GM12878 (cell line): ENCODE measurements around the gene AMBRA1.

ENCODE experiments used
- CHD4 ChIP-seq: fragments of 200-600 bp; sonication (generic); IDR thresholded peaks from 2 replicates; pipeline ENCODE4 v1.6.1; 2016; ENCODE audit warnings: mild to moderate bottlenecking
- CREB1 ChIP-seq: IDR thresholded peaks from 2 replicates; pipeline ENCODE4 v1.6.1; 2012; ENCODE audit warnings: low read depth, mild to moderate bottlenecking, inconsistent platforms
- CTCF ChIP-seq, 3 experiments: IDR thresholded peaks in 2 of 3; conservative IDR thresholded peaks in 1 of 3; 2 replicates each; pipeline ENCODE4 v1.5.1; 2011; ENCODE audit warnings: low read depth in 3 of 3, low read length in 3 of 3, mild to moderate bottlenecking in 3 of 3, control low read depth in 2 of 3, moderate library complexity in 2 of 3, inconsistent platforms in 1 of 3, mixed read lengths in 1 of 3; ENCODE audit not compliant: control insufficient read depth in 2 of 3, insufficient read depth in 1 of 3; ENCODE audit errors: extremely low read depth in 1 of 3
- KAT2A ChIP-seq: conservative IDR thresholded peaks from 2 replicates; pipeline ENCODE4 v1.6.1; 2011; ENCODE audit warnings: low read depth, low read length; ENCODE audit not compliant: control insufficient read depth
- MYC ChIP-seq: IDR thresholded peaks from 2 replicates; pipeline ENCODE4 v1.6.1; 2011; ENCODE audit warnings: mild to moderate bottlenecking, low read length, moderate library complexity, inconsistent platforms; ENCODE audit not compliant: insufficient read depth, insufficient replicate concordance, insufficient read length, severe bottlenecking
- NFYA ChIP-seq: IDR thresholded peaks from 2 replicates; pipeline ENCODE4 v1.6.1; 2011; ENCODE audit warnings: low read depth, mild to moderate bottlenecking, low read length, improper control_type of control experiment, borderline replicate concordance
- NRF1 ChIP-seq: conservative IDR thresholded peaks from 2 replicates; pipeline ENCODE4 v1.6.1; 2011; ENCODE audit warnings: mild to moderate bottlenecking, low read depth, low read length, improper control_type of control experiment
- POLR2A ChIP-seq: IDR thresholded peaks from 2 replicates; pipeline ENCODE4 v1.6.1; 2011; ENCODE audit warnings: low read depth, mild to moderate bottlenecking, low read length
- RAD51 ChIP-seq: fragments of 450-650 bp; IDR thresholded peaks from 2 replicates; pipeline ENCODE4 v1.6.1; 2016; ENCODE audit warnings: moderate library complexity, mild to moderate bottlenecking, inconsistent platforms
- REST ChIP-seq: IDR thresholded peaks from 2 replicates; pipeline ENCODE4 v1.6.1; 2012; ENCODE audit warnings: mild to moderate bottlenecking, low read depth, low read length
- SUZ12 ChIP-seq: fragments of 200-600 bp; sonication (generic); IDR thresholded peaks from one replicate; pipeline ENCODE4 v1.6.1; 2018; ENCODE audit warnings: antibody characterized with exemption, mild to moderate bottlenecking; ENCODE audit not compliant: unreplicated experiment
- USF2 ChIP-seq: IDR thresholded peaks from 2 replicates; pipeline ENCODE4 v1.6.1; 2011; ENCODE audit warnings: low read depth, low read length, improper control_type of control experiment, borderline replicate concordance
- ZBTB40 ChIP-seq: fragments of 450-650 bp; IDR thresholded peaks from 2 replicates; pipeline ENCODE4 v1.6.1; 2016; ENCODE audit warnings: mild to moderate bottlenecking, moderate library complexity, borderline replicate concordance
- ZZZ3 ChIP-seq: IDR thresholded peaks from 2 replicates; pipeline ENCODE4 v1.6.1; 2011; ENCODE audit warnings: low read depth; ENCODE audit not compliant: control insufficient read depth, insufficient read length

GRCh38 chr11:46408407-46408986 lies 185.3 kb downstream of the AMBRA1 start:
- no peak for TF ChIP-seq NRF1
- no peak for TF ChIP-seq CTCF (IDR thresholded peaks at IDR 0.05 in 2 of 3, conservative IDR thresholded peaks at IDR 0.05 in 1 of 3; ENCODE audit: control insufficient read depth in 2 of 3, extremely low read depth in 1 of 3, insufficient read depth in 1 of 3, low read depth in 3 of 3, low read length in 3 of 3)
- no peak for TF ChIP-seq NFYA
- TF ChIP-seq SUZ12: no peak
- TF ChIP-seq REST: no peak
- no peak for TF ChIP-seq USF2
- TF ChIP-seq RAD51: no peak
- TF ChIP-seq POLR2A: no peak
- no peak for TF ChIP-seq MYC
- no peak for TF ChIP-seq ZZZ3
- TF ChIP-seq KAT2A: no peak
- no peak for TF ChIP-seq ZBTB40
- no peak for TF ChIP-seq CREB1
- TF ChIP-seq CHD4: no peak
